Measurements from ENCODE around the gene MYOCD.

DNA sequence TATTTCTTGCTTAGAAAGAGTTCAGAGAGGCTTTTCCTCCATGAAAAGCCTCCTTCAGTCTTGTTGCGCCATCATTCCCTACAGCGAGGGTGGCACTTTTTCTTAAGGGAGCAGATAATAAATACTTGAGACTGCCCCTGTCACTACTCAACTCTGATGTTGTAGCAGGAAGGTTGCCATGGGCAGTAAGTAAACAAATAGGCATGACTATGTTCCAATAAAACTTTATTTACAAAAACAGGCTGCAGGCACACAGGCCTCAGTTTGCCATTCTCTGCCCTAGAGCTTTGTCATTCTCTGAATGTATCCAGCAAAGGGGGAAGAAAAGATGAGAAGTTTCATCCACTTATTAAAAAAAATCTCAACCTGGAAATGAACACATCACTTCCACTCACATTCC lies 60.4 kb downstream of the MYOCD start:
- no peak for TF ChIP-seq TCF7L2 (IDR thresholded peaks at IDR 0.05; ENCODE audit: low read depth, low read length)
- TF ChIP-seq CTCF (IDR thresholded peaks at IDR 0.05): no peak
- no peak for TF ChIP-seq REST (IDR thresholded peaks at IDR 0.05; ENCODE audit: insufficient read depth in 1 of 2, low read depth in 2 of 2, low read length in 1 of 2)

Data from Panc1 (cell line).